ENCODE measurements around the gene SPTBN4.

Gene SPTBN4

GRCh38 chr19:40465025-40465556 lies 1.7 kb upstream of the SPTBN4 start (continued):
- TF ChIP-seq, protein P1, sequence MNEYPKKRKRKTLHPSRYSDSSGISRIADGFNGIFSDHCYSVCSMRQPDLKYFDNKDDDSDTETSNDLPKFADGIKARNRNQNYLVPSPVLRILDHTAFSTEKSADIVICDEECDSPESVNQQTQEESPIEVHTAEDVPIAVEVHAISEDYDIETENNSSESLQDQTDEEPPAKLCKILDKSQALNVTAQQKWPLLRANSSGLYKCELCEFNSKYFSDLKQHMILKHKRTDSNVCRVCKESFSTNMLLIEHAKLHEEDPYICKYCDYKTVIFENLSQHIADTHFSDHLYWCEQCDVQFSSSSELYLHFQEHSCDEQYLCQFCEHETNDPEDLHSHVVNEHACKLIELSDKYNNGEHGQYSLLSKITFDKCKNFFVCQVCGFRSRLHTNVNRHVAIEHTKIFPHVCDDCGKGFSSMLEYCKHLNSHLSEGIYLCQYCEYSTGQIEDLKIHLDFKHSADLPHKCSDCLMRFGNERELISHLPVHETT (tag by site-specific recombination; IDR thresholded peaks at IDR 0.05): peak; percentile 34
- TF ChIP-seq ZBTB10 (tag by site-specific recombination; IDR thresholded peaks at IDR 0.05) (peak; percentile 86; the same call in 1 of the 2 replicates), ZNF660 (tag by site-specific recombination; IDR thresholded peaks at IDR 0.05) (no peak), ZNF112 (tag by site-specific recombination; IDR thresholded peaks at IDR 0.05) (0 out of 2 replicates have a peak, but pooled peaks have one; percentile 9), ZNF785 (tag by site-specific recombination; IDR thresholded peaks at IDR 0.05) (peak; percentile 49; the same call in 1 of the 2 replicates), ZNF404 (tag by site-specific recombination; IDR thresholded peaks at IDR 0.05) (no peak), ZSCAN23 (tag by site-specific recombination; IDR thresholded peaks at IDR 0.05) (0 out of 2 replicates have a peak, but pooled peaks have one; percentile 12), GFI1B (tag by site-specific recombination; IDR thresholded peaks at IDR 0.05) (no peak), ZNF473 (tag by site-specific recombination; IDR thresholded peaks at IDR 0.05) (no peak), TRIM28 (IDR thresholded peaks at IDR 0.05; ENCODE audit: borderline replicate concordance, low read length) (no peak), ZBTB6 (tag by site-specific recombination; IDR thresholded peaks at IDR 0.05) (0 out of 2 replicates have a peak, but pooled peaks have one; percentile 13), ZNF2 (tag by site-specific recombination; IDR thresholded peaks at IDR 0.05) (peak; percentile 83), IKZF3 (tag by site-specific recombination; IDR thresholded peaks at IDR 0.05) (peak; percentile 47; the same call in 1 of the 2 replicates), ZNF580 (tag by site-specific recombination; IDR thresholded peaks at IDR 0.05) (peak; percentile 95), ZFP69B (tag by site-specific recombination; IDR thresholded peaks at IDR 0.05) (peak; percentile 53; the same call in 1 of the 2 replicates), PRDM10 (tag by site-specific recombination; IDR thresholded peaks at IDR 0.05) (peak; percentile 93), ZNF610 (tag by site-specific recombination; IDR thresholded peaks at IDR 0.05; ENCODE audit: borderline replicate concordance) (no peak)
- TF ChIP-seq, protein P2, sequence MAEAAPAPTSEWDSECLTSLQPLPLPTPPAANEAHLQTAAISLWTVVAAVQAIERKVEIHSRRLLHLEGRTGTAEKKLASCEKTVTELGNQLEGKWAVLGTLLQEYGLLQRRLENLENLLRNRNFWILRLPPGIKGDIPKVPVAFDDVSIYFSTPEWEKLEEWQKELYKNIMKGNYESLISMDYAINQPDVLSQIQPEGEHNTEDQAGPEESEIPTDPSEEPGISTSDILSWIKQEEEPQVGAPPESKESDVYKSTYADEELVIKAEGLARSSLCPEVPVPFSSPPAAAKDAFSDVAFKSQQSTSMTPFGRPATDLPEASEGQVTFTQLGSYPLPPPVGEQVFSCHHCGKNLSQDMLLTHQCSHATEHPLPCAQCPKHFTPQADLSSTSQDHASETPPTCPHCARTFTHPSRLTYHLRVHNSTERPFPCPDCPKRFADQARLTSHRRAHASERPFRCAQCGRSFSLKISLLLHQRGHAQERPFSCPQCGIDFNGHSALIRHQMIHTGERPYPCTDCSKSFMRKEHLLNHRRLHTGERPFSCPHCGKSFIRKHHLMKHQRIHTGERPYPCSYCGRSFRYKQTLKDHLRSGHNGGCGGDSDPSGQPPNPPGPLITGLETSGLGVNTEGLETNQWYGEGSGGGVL (tag by site-specific recombination; IDR thresholded peaks at IDR 0.05): peak; percentile 26; the same call in 1 of the 2 replicates
- TF ChIP-seq, protein P3, sequence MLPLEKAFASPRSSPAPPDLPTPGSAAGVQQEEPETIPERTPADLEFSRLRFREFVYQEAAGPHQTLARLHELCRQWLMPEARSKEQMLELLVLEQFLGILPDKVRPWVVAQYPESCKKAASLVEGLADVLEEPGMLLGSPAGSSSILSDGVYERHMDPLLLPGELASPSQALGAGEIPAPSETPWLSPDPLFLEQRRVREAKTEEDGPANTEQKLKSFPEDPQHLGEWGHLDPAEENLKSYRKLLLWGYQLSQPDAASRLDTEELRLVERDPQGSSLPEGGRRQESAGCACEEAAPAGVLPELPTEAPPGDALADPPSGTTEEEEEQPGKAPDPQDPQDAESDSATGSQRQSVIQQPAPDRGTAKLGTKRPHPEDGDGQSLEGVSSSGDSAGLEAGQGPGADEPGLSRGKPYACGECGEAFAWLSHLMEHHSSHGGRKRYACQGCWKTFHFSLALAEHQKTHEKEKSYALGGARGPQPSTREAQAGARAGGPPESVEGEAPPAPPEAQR (tag by site-specific recombination; IDR thresholded peaks at IDR 0.05): no peak
- TF ChIP-seq, protein P4, sequence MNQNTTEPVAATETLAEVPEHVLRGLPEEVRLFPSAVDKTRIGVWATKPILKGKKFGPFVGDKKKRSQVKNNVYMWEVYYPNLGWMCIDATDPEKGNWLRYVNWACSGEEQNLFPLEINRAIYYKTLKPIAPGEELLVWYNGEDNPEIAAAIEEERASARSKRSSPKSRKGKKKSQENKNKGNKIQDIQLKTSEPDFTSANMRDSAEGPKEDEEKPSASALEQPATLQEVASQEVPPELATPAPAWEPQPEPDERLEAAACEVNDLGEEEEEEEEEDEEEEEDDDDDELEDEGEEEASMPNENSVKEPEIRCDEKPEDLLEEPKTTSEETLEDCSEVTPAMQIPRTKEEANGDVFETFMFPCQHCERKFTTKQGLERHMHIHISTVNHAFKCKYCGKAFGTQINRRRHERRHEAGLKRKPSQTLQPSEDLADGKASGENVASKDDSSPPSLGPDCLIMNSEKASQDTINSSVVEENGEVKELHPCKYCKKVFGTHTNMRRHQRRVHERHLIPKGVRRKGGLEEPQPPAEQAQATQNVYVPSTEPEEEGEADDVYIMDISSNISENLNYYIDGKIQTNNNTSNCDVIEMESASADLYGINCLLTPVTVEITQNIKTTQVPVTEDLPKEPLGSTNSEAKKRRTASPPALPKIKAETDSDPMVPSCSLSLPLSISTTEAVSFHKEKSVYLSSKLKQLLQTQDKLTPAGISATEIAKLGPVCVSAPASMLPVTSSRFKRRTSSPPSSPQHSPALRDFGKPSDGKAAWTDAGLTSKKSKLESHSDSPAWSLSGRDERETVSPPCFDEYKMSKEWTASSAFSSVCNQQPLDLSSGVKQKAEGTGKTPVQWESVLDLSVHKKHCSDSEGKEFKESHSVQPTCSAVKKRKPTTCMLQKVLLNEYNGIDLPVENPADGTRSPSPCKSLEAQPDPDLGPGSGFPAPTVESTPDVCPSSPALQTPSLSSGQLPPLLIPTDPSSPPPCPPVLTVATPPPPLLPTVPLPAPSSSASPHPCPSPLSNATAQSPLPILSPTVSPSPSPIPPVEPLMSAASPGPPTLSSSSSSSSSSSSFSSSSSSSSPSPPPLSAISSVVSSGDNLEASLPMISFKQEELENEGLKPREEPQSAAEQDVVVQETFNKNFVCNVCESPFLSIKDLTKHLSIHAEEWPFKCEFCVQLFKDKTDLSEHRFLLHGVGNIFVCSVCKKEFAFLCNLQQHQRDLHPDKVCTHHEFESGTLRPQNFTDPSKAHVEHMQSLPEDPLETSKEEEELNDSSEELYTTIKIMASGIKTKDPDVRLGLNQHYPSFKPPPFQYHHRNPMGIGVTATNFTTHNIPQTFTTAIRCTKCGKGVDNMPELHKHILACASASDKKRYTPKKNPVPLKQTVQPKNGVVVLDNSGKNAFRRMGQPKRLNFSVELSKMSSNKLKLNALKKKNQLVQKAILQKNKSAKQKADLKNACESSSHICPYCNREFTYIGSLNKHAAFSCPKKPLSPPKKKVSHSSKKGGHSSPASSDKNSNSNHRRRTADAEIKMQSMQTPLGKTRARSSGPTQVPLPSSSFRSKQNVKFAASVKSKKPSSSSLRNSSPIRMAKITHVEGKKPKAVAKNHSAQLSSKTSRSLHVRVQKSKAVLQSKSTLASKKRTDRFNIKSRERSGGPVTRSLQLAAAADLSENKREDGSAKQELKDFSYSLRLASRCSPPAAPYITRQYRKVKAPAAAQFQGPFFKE (tag by site-specific recombination; IDR thresholded peaks at IDR 0.05; ENCODE audit: borderline replicate concordance): 0 out of 2 replicates have a peak, but pooled peaks have one; percentile 10

Measured in HEK293 (cell line).